H1 (cell line): ENCODE data around the gene MYO5B. TPM values are rescaled to one million over a fixed set of nuclear protein-coding genes. Genes with fewer than 3 reads are reported as not detected.

Source experiments
- BRCA1 ChIP-seq: IDR thresholded peaks from 2 replicates; pipeline ENCODE4 v1.6.1; 2012; ENCODE audit warnings: low read depth, low read length, improper control_type of control experiment
- CTCF ChIP-seq, 3 experiments: IDR thresholded peaks; 1 replicate in 2 of 3; 2 replicates in 1 of 3; pipeline versions ENCODE4 v1.5.1 to v1.6.1; 2011; ENCODE audit warnings: low read length in 3 of 3, mild to moderate bottlenecking in 3 of 3, inconsistent platforms in 2 of 3, low read depth in 1 of 3, moderate library complexity in 1 of 3; ENCODE audit not compliant: insufficient read depth in 1 of 3; ENCODE audit errors: control extremely low read depth in 1 of 3
- SIX5 ChIP-seq: IDR thresholded peaks from 2 replicates; pipeline ENCODE4 v1.6.1; 2011; ENCODE audit warnings: mild to moderate bottlenecking, low read depth, low read length
- polyA plus RNA-seq, 7 experiments: library from polyadenylated mRNA; depleted of rRNA in 3 of 7; stranded (reverse) in 5 of 7; unstranded in 2 of 7; fragments of >200 nt in 5 of 7; fragments of 200-250 nt in 2 of 7; gene quantifications; 1 replicate in 5 of 7; 2 replicates in 1 of 7; 4 replicates in 1 of 7; pipeline versions ENCODE4 v1.2.1 to v1.2.3, GENCODE V29; 2011 to 2013; ENCODE audit warnings: missing spikeins in 2 of 7, mixed read lengths in 2 of 7
- total RNA-seq: library from RNA; stranded (reverse); fragmentation: NEBNext Ultra II Directional; extraction: Animal tissue kit (Norgen Biotek cat#: 25700); gene quantifications from 2 replicates; pipeline ENCODE4 v1.2.1, GENCODE V29; 2021

MYO5B gene
- total and polyA plus RNA-seq, 2 of the 8 experiments (the other 6 are each of a cell fraction or from before 2014, with no cell fraction given) = 6.4 to 7.7 TPM

- TF ChIP-seq CTCF (IDR thresholded peaks at IDR 0.05; ENCODE audit: control extremely low read depth in 1 of 3, insufficient read depth in 1 of 3, low read depth in 1 of 3, low read length in 3 of 3) (no peak), SIX5 (no peak), BRCA1 (no peak)
Observed at GRCh38 chr18:50172367-50172766, 22.6 kb downstream of the MYO5B start (continued).
